Measurements from ENCODE around the gene PTPRG. TPM values are rescaled to one million over a fixed set of nuclear protein-coding genes. Genes with fewer than 3 reads are reported as not detected.

Gene PTPRG
- total RNA-seq, 3 donors from 2014 or later = 28.9 to 54.7 (median 40.4) TPM

GRCh38 chr3:61938878-61939549, 377.6 kb downstream of the PTPRG start:
- DNase-seq = no peak
- no peak for TF ChIP-seq CTCF (IDR thresholded peaks at IDR 0.05)
- H3K4me3 ChIP-seq = no peak overlapping the region
- H3K36me3 ChIP-seq (ENCODE audit: low read depth) = no peaks in the 10 kb centered on the region
- H3K9me3 ChIP-seq = no peaks in the 10 kb centered on the region
- ATAC-seq = peak; percentile 42
- intact Hi-C loops (cut with DNase I, micrococcal nuclease) = no loop called here
- H3K4me1 ChIP-seq (ENCODE audit: low read depth) = peaks cover 5% of the 10 kb centered on the region

GRCh38 chr3:61940236-61940635, 378.9 kb downstream of the PTPRG start:
- intact Hi-C loops (cut with DNase I, micrococcal nuclease) = no loop called here
- ATAC-seq = no peak
- no peak for DNase-seq
- Histone ChIP-seq H3K9me3 (no peaks in the 10 kb centered on the region), H3K4me1 (ENCODE audit: low read depth) (peaks cover 5% of the 10 kb centered on the region), H3K36me3 (ENCODE audit: low read depth) (no peaks in the 10 kb centered on the region), H3K4me3 (no peak overlapping the region)
- no peak for TF ChIP-seq CTCF (IDR thresholded peaks at IDR 0.05)

GRCh38 chr3:61943975-61944374, 382.6 kb downstream of the PTPRG start:
- DNase-seq = no peak
- no peaks in the 10 kb centered on the region for H3K9me3 ChIP-seq
- no peak for ATAC-seq
- intact Hi-C loops (cut with DNase I, micrococcal nuclease) = no loop called here
- TF ChIP-seq CTCF (IDR thresholded peaks at IDR 0.05) = no peak
- H3K4me1 ChIP-seq (ENCODE audit: low read depth) = no peaks in the 10 kb centered on the region
- no peaks in the 10 kb centered on the region for H3K36me3 ChIP-seq (ENCODE audit: low read depth)
- H3K4me3 ChIP-seq = no peak overlapping the region

- ATAC-seq = no peak
- Histone ChIP-seq H3K4me1 (ENCODE audit: low read depth) (no peaks in the 10 kb centered on the region), H3K9me3 (no peaks in the 10 kb centered on the region), H3K36me3 (ENCODE audit: low read depth) (no peaks in the 10 kb centered on the region), H3K4me3 (no peak overlapping the region)
- DNase-seq = no peak
- intact Hi-C loops (cut with DNase I, micrococcal nuclease) = no loop called here
- no peak for TF ChIP-seq CTCF (IDR thresholded peaks at IDR 0.05)
Observed at GRCh38 chr3:61944726-61945125, 383.4 kb downstream of the PTPRG start.

- H3K4me1 ChIP-seq (ENCODE audit: low read depth) = no peaks in the 10 kb centered on the region
- no peak overlapping the region for H3K4me3 ChIP-seq
- no peaks in the 10 kb centered on the region for H3K36me3 ChIP-seq (ENCODE audit: low read depth)
- intact Hi-C loops (cut with DNase I, micrococcal nuclease) = no loop called here
- no peak for TF ChIP-seq CTCF (IDR thresholded peaks at IDR 0.05)
- DNase-seq (no peak), ATAC-seq (no peak)
- H3K9me3 ChIP-seq = no peaks in the 10 kb centered on the region
Observed at GRCh38 chr3:61945657-61946056, 384.3 kb downstream of the PTPRG start.

Data from mucosa of descending colon (tissue), 3 donors.